A549 treated with AZD9567 at 1 μM for 4 hours (cell line): ENCODE results near the gene ENPP5. TPM values are rescaled to one million over a fixed set of nuclear protein-coding genes. Genes with fewer than 3 reads are reported as not detected.

Source experiments
- total RNA-seq: library from RNA; stranded (reverse); fragments of 200-300 nt; extraction: Qiagen RNA extraction; gene quantifications from 5 replicates; pipeline ENCODE4 v1.2.3, GENCODE V29; 2022; ENCODE audit not compliant: insufficient read depth

Gene ENPP5
- total RNA-seq = not detected in 5 replicates

GRCh38 chr6:46170357-46171289 is at the start of gene ENPP5:
Gene ENPP5, minus strand, starts transcription at chr6:46170980. Its CDS starts 2,718 bp downstream, at chr6:46168262.

GRCh38 chr6:46129629-46130511 is 40.9 kb downstream of the ENPP5 start, which contains the start of gene ENPP4:
Gene ENPP4, plus strand, starts transcription at chr6:46129989. Its CDS starts 9,595 bp downstream, at chr6:46139584.

Other genes with a start within 250 kb of the ENPP5 start
- gene CLIC5, start 155.1 kb downstream of the ENPP5 start, total RNA-seq = 0.02 to 0.03 TPM in 2 of 5 replicates, not detected in the others
- 0.21 to 0.31 TPM (median 0.24 TPM) in 4 of 5 replicates, not detected in the other for gene ENPP4, start 41.0 kb downstream of the ENPP5 start, total RNA-seq